UCSD-AML1 (cell line): ENCODE measurements around the gene FLAD1.

Experiments used
- DNase-seq: peaks from one replicate; lab custom pipeline; 2025; ENCODE audit not compliant: unreplicated experiment; lab: John Stamatoyannopoulos, UW

FLAD1 gene

GRCh38 chr1:154951901-154952657 is 31.1 kb upstream of the FLAD1 start:
- DNase-seq, result no peak

- DNase-seq, result no peak
Observed at GRCh38 chr1:154952664-154953063, 30.5 kb upstream of the FLAD1 start.

- no peak for DNase-seq
Observed at GRCh38 chr1:154953611-154954038, 29.5 kb upstream of the FLAD1 start.

GRCh38 chr1:154954541-154954940 is 28.6 kb upstream of the FLAD1 start:
- no peak for DNase-seq

GRCh38 chr1:154955039-154955717 is 28.0 kb upstream of the FLAD1 start:
- DNase-seq, result peak; percentile 61

- DNase-seq, result peak; percentile 64
Observed at GRCh38 chr1:154955718-154956543, 27.2 kb upstream of the FLAD1 start, which contains the start of gene PBXIP1. Gene PBXIP1 (minus strand): TSS chr1:154956099. CDS start chr1:154953721, 2,378 bp downstream.

- no peak for DNase-seq
Observed at GRCh38 chr1:154956544-154956941, 26.6 kb upstream of the FLAD1 start.

GRCh38 chr1:154957091-154957657 is 26.0 kb upstream of the FLAD1 start:
- DNase-seq, result no peak

- no peak for DNase-seq
Observed at GRCh38 chr1:154958036-154958435, 25.1 kb upstream of the FLAD1 start.

- no peak for DNase-seq
Observed at GRCh38 chr1:154958681-154959425, 24.3 kb upstream of the FLAD1 start.

GRCh38 chr1:154959426-154959780 is 23.7 kb upstream of the FLAD1 start:
- DNase-seq, result no peak

- DNase-seq, result no peak
Observed at GRCh38 chr1:154960446-154961136, 22.6 kb upstream of the FLAD1 start.

- peak; percentile 90 for DNase-seq
Observed at GRCh38 chr1:154961207-154962155, 21.7 kb upstream of the FLAD1 start, which contains the start of gene PYGO2. Gene PYGO2 (minus strand): TSS chr1:154961782. CDS start chr1:154961576, 206 bp downstream.

GRCh38 chr1:154962156-154962749 is 20.9 kb upstream of the FLAD1 start:
- DNase-seq, result peak; percentile 62

- DNase-seq, result no peak
Observed at GRCh38 chr1:154962795-154963330, 20.3 kb upstream of the FLAD1 start.

- DNase-seq, result no peak
Observed at GRCh38 chr1:154963643-154964042, 19.5 kb upstream of the FLAD1 start.

- no peak for DNase-seq
Observed at GRCh38 chr1:154964359-154964758, 18.8 kb upstream of the FLAD1 start.

- DNase-seq, result no peak
Observed at GRCh38 chr1:154966111-154966510, 17.0 kb upstream of the FLAD1 start.
